Cardiac fibroblast (primary cell): ENCODE measurements around the gene CHD2.

ENCODE experiments used
- DNase-seq, 2 donors: peaks; one replicate each; pipeline versions ENCODE4 v3.0.0 to v3.0.0-alpha.2; 2010; ENCODE audit warnings: low read depth in 2 of 2
- H3K4me3 ChIP-seq, 2 donors: replicated peaks in 1 of 2; 1 replicate in 1 of 2; 2 replicates in 1 of 2; pipeline ENCODE4 v1.5.1; 2011; ENCODE audit warnings: low read depth in 2 of 2, low read length in 2 of 2, mild to moderate bottlenecking in 2 of 2, moderate library complexity in 1 of 2
- CTCF ChIP-seq: IDR thresholded peaks from one replicate; pipeline ENCODE4 v1.5.1; 2011; ENCODE audit warnings: low read depth, mild to moderate bottlenecking, low read length, inconsistent platforms

Gene CHD2

GRCh38 chr15:93047621-93048425 lies 147.7 kb downstream of the CHD2 start:
- DNase-seq = no peak
- H3K4me3 ChIP-seq = no peak overlapping the region
- TF ChIP-seq CTCF = no peak

- no peak for DNase-seq
- no peak for TF ChIP-seq CTCF
- H3K4me3 ChIP-seq = no peak overlapping the region
Observed at GRCh38 chr15:93048426-93048721, 148.2 kb downstream of the CHD2 start.

- no peak overlapping the region for H3K4me3 ChIP-seq
- no peak for TF ChIP-seq CTCF
- peak in 1 of 2 donors; percentile 62 for DNase-seq
Observed at GRCh38 chr15:93048759-93049161, 148.6 kb downstream of the CHD2 start.

- H3K4me3 ChIP-seq = no peak overlapping the region
- DNase-seq = no peak
- TF ChIP-seq CTCF = no peak
Observed at GRCh38 chr15:93049233-93049632, 149.1 kb downstream of the CHD2 start.

- H3K4me3 ChIP-seq = no peak overlapping the region
- no peak for DNase-seq
- TF ChIP-seq CTCF = no peak
Observed at GRCh38 chr15:93049914-93050578, 149.9 kb downstream of the CHD2 start.

- no peak overlapping the region for H3K4me3 ChIP-seq
- DNase-seq = no peak
- no peak for TF ChIP-seq CTCF
Observed at GRCh38 chr15:93050648-93051047, 150.5 kb downstream of the CHD2 start.
